Activated CD4-positive, alpha-beta T cell treated with anti-CD3 and anti-CD28 coated beads, Interleukin-2, amount 50 U/mL, for 4 hours (primary cell): ENCODE data around the gene FAIM2.

Source experiments
- DNase-seq, 2 experiments: peaks; one replicate each; pipeline ENCODE4 v3.0.0-alpha.2; 2020

Gene FAIM2

GRCh38 chr12:49821373-49822287, 82.1 kb downstream of the FAIM2 start:
- DNase-seq, result no peak

- no peak for DNase-seq
Measured at GRCh38 chr12:49819786-49820185, 83.9 kb downstream of the FAIM2 start.

- DNase-seq, result no peak
Measured at GRCh38 chr12:49818241-49818895, 85.3 kb downstream of the FAIM2 start.
